NCI-H524 treated with DMSO at 0.1 percent for 48 hours (cell line): ENCODE results near the gene STK32C.

Source experiments
- DNase-seq: peaks from one replicate; lab custom pipeline; 2025; lab: John Stamatoyannopoulos, UW

STK32C gene

GRCh38 chr10:132247943-132248342, 59.8 kb downstream of the STK32C start:
- no peak for DNase-seq

- DNase-seq: no peak
These were observed 61.5 kb downstream of the STK32C start for GRCh38 chr10:132246296-132246695.

GRCh38 chr10:132245056-132245455, 62.7 kb downstream of the STK32C start:
- no peak for DNase-seq

GRCh38 chr10:132243626-132244025, 64.1 kb downstream of the STK32C start:
- DNase-seq: no peak

GRCh38 chr10:132243141-132243540, 64.6 kb downstream of the STK32C start:
- no peak for DNase-seq

- no peak for DNase-seq
These were observed 65.5 kb downstream of the STK32C start for GRCh38 chr10:132242103-132242840.

GRCh38 chr10:132241496-132241895, 66.3 kb downstream of the STK32C start:
- no peak for DNase-seq

- DNase-seq: no peak
These were observed 66.7 kb downstream of the STK32C start for GRCh38 chr10:132241086-132241485.

- no peak for DNase-seq
These were observed 67.2 kb downstream of the STK32C start for GRCh38 chr10:132240581-132240980.

- no peak for DNase-seq
These were observed 67.6 kb downstream of the STK32C start for GRCh38 chr10:132240156-132240555.

GRCh38 chr10:132239126-132240031, 68.4 kb downstream of the STK32C start:
- no peak for DNase-seq

- DNase-seq: no peak
These were observed 69.2 kb downstream of the STK32C start for GRCh38 chr10:132238371-132239125.

- peak; percentile 12 for DNase-seq
These were observed 69.9 kb downstream of the STK32C start for GRCh38 chr10:132237871-132238270.

- DNase-seq: no peak
These were observed 70.4 kb downstream of the STK32C start for GRCh38 chr10:132237396-132237795.

GRCh38 chr10:132236881-132237280, 70.9 kb downstream of the STK32C start:
- DNase-seq: no peak

- DNase-seq: no peak
These were observed 71.6 kb downstream of the STK32C start for GRCh38 chr10:132236161-132236560.

- no peak for DNase-seq
These were observed 72.9 kb downstream of the STK32C start for GRCh38 chr10:132234860-132235259.

- no peak for DNase-seq
These were observed 74.2 kb downstream of the STK32C start for GRCh38 chr10:132233501-132234085.

- DNase-seq: no peak
These were observed 74.8 kb downstream of the STK32C start for GRCh38 chr10:132232981-132233380.

- no peak for DNase-seq
These were observed 75.5 kb downstream of the STK32C start for GRCh38 chr10:132232023-132232951.

GRCh38 chr10:132231656-132232022, 76.1 kb downstream of the STK32C start:
- DNase-seq: no peak
